ENCODE results near the gene ZNF107. TPM values are rescaled to one million over a fixed set of nuclear protein-coding genes. Genes with fewer than 3 reads are reported as not detected.
A peak's percentile ranks its signal among the peaks of the same experiment; 100 is the strongest.

ZNF107 gene
- total RNA-seq (2022) (12.0 and 13.0 TPM in 2 replicates), Bru-seq, nascent RNA (percentile 88 among the genes with signal in this experiment), BruChase-seq, experiment 1, labeled RNA remaining after a 2-hour chase (percentile 88 among the genes with signal in this experiment), BruChase-seq, experiment 2, labeled RNA remaining after a 6-hour chase (percentile 83 among the genes with signal in this experiment)
- long read RNA-seq, full-length matches to known transcripts: 2 of 9 reads
- long read RNA-seq, partial matches to known transcripts: 0 of 9 reads
- long read RNA-seq, other reads (novel, unspliced or antisense): 7 of 9 reads

- CTCF ChIA-PET: no interaction called here
- no peaks in the 10 kb centered on the region for H3K27me3 Mint-ChIP-seq (ENCODE audit: insufficient read depth, unreplicated experiment)
- intact Hi-C loops (cut with micrococcal nuclease; ENCODE audit: unreplicated experiment): loop anchor here (1.0 to 10.0 kb wide), 3 partner anchors 103 to 372 kb away; partner anchors contain the start of genes ZNF138 and ZNF680
Measured at GRCh38 chr7:64665980-64666662, at the start of gene ZNF107. TSS of gene ZNF107 (plus strand) at chr7:64666133. CDS start at chr7:64666283, 150 bp downstream.

GRCh38 chr7:64618785-64619456, 47.0 kb upstream of the ZNF107 start:
- BruUV-seq (replicated peaks): no TSS peak
- ChIA-PET CTCF (no interaction called here), POLR2A (no interaction called here)
- no peaks in the 10 kb centered on the region for H3K36me3 Mint-ChIP-seq (ENCODE audit: insufficient read depth, unreplicated experiment)
- Histone ChIP-seq H3K27me3 (replicated peaks; ENCODE audit: control insufficient read depth, insufficient read depth, low read length) (no peaks in the 10 kb centered on the region), H3K4me3 (ENCODE audit: low read depth, low read length) (no peak overlapping the region), H3K4me1 (no peaks in the 10 kb centered on the region), H3K36me3 (ENCODE audit: control insufficient read depth, insufficient read depth, low read length) (no peaks in the 10 kb centered on the region), H3K9me3 (peaks cover 16% of the 10 kb centered on the region; the same call in 1 of the 2 replicates)
- no peak overlapping the region for H3K4me3 Mint-ChIP-seq (ENCODE audit: unreplicated experiment)
- H3K27me3 Mint-ChIP-seq (ENCODE audit: insufficient read depth, unreplicated experiment): no peaks in the 10 kb centered on the region
- H3K9me3 Mint-ChIP-seq (ENCODE audit: unreplicated experiment): peaks cover 40% of the 10 kb centered on the region
- H3K27ac Mint-ChIP-seq (ENCODE audit: unreplicated experiment): no peak overlapping the region
- intact Hi-C loops (cut with micrococcal nuclease; ENCODE audit: unreplicated experiment): no loop called here
- no peaks in the 10 kb centered on the region for H3K4me1 Mint-ChIP-seq (ENCODE audit: low read depth, unreplicated experiment)
- TF ChIP-seq, protein P1, sequence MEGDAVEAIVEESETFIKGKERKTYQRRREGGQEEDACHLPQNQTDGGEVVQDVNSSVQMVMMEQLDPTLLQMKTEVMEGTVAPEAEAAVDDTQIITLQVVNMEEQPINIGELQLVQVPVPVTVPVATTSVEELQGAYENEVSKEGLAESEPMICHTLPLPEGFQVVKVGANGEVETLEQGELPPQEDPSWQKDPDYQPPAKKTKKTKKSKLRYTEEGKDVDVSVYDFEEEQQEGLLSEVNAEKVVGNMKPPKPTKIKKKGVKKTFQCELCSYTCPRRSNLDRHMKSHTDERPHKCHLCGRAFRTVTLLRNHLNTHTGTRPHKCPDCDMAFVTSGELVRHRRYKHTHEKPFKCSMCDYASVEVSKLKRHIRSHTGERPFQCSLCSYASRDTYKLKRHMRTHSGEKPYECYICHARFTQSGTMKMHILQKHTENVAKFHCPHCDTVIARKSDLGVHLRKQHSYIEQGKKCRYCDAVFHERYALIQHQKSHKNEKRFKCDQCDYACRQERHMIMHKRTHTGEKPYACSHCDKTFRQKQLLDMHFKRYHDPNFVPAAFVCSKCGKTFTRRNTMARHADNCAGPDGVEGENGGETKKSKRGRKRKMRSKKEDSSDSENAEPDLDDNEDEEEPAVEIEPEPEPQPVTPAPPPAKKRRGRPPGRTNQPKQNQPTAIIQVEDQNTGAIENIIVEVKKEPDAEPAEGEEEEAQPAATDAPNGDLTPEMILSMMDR (IDR thresholded peaks at IDR 0.05; ENCODE audit: insufficient read depth in 1 of 2, low read depth in 1 of 2, low read length in 1 of 2, severe bottlenecking in 1 of 2, unreplicated experiment in 1 of 2): peak; percentile 10 to 61
- peak in 1 of 2 experiments; percentile 57 for DNase-seq

More at GRCh38 chr7:64665980-64666662, at the start of gene ZNF107:
- peak within 1 kb of the TSS; percentile 70 for H3K4me3 ChIP-seq (ENCODE audit: low read depth, low read length)
- H3K27ac Mint-ChIP-seq (ENCODE audit: unreplicated experiment): peak within 1 kb of the TSS; percentile 95
- POLR2A ChIA-PET: no interaction called here
- H3K36me3 Mint-ChIP-seq (ENCODE audit: insufficient read depth, unreplicated experiment): peaks cover 33% of the 10 kb centered on the region
- H3K9me3 Mint-ChIP-seq (ENCODE audit: unreplicated experiment): peaks cover 21% of the 10 kb centered on the region
- no peaks in the 10 kb centered on the region for H3K36me3 ChIP-seq (ENCODE audit: control insufficient read depth, insufficient read depth, low read length)
- H3K4me3 Mint-ChIP-seq (ENCODE audit: unreplicated experiment): peak within 1 kb of the TSS; percentile 94
- TF ChIP-seq, protein P1 (IDR thresholded peaks at IDR 0.05; ENCODE audit: insufficient read depth in 1 of 2, low read depth in 1 of 2, low read length in 1 of 2, severe bottlenecking in 1 of 2, unreplicated experiment in 1 of 2): no peak
- no peaks in the 10 kb centered on the region for H3K27me3 ChIP-seq (replicated peaks; ENCODE audit: control insufficient read depth, insufficient read depth, low read length)
- no TSS peak for BruUV-seq (replicated peaks)
- DNase-seq: peak; percentile 93 to 97
- H3K4me1 Mint-ChIP-seq (ENCODE audit: low read depth, unreplicated experiment): peaks cover 16% of the 10 kb centered on the region
- H3K9me3 ChIP-seq: no peaks in the 10 kb centered on the region
- peaks cover 10% of the 10 kb centered on the region; the same call in 1 of the 2 replicates for H3K4me1 ChIP-seq

GRCh38 chr7:64619705-64620104, 46.2 kb upstream of the ZNF107 start:
- peak in 1 of 2 experiments; percentile 14 for DNase-seq
- TF ChIP-seq, protein P1 (IDR thresholded peaks at IDR 0.05; ENCODE audit: insufficient read depth in 1 of 2, low read depth in 1 of 2, low read length in 1 of 2, severe bottlenecking in 1 of 2, unreplicated experiment in 1 of 2): no peak
- no peaks in the 10 kb centered on the region for H3K27me3 Mint-ChIP-seq (ENCODE audit: insufficient read depth, unreplicated experiment)
- ChIA-PET CTCF (no interaction called here), POLR2A (no interaction called here)
- no peak overlapping the region for H3K4me3 ChIP-seq (ENCODE audit: low read depth, low read length)
- no peaks in the 10 kb centered on the region for H3K36me3 ChIP-seq (ENCODE audit: control insufficient read depth, insufficient read depth, low read length)
- BruUV-seq (replicated peaks): no TSS peak
- no peaks in the 10 kb centered on the region for H3K36me3 Mint-ChIP-seq (ENCODE audit: insufficient read depth, unreplicated experiment)
- no peaks in the 10 kb centered on the region for H3K4me1 ChIP-seq
- no peak overlapping the region for H3K4me3 Mint-ChIP-seq (ENCODE audit: unreplicated experiment)
- intact Hi-C loops (cut with micrococcal nuclease; ENCODE audit: unreplicated experiment): no loop called here
- H3K9me3 ChIP-seq: peaks cover 21% of the 10 kb centered on the region
- no peaks in the 10 kb centered on the region for H3K27me3 ChIP-seq (replicated peaks; ENCODE audit: control insufficient read depth, insufficient read depth, low read length)
- no peaks in the 10 kb centered on the region for H3K4me1 Mint-ChIP-seq (ENCODE audit: low read depth, unreplicated experiment)
- peaks cover 40% of the 10 kb centered on the region for H3K9me3 Mint-ChIP-seq (ENCODE audit: unreplicated experiment)
- H3K27ac Mint-ChIP-seq (ENCODE audit: unreplicated experiment): no peak overlapping the region

Measured in Caco-2 (cell line).